A549 (cell line): Measurements from ENCODE around the gene EP400.

Experiments used
- CEBPB ChIP-seq, 2 experiments: fragments of >200 bp in 1 of 2; sonication (Bioruptor Twin) in 1 of 2; formaldehyde crosslinking in 1 of 2; IDR thresholded peaks; 2 replicates each; pipeline ENCODE4 v1.6.1; 2012 to 2016
- EP300 ChIP-seq, 2 experiments: fragments of >200 bp; sonication (Bioruptor Twin); formaldehyde crosslinking; IDR thresholded peaks; 2 replicates in 1 of 2; 3 replicates in 1 of 2; pipeline ENCODE4 v1.6.1; 2016 to 2017
- JUN ChIP-seq, 2 experiments: fragments of >200 bp; sonication (Bioruptor Twin); formaldehyde crosslinking; IDR thresholded peaks; 2 replicates in 1 of 2; 3 replicates in 1 of 2; pipeline ENCODE4 v1.6.1; 2016 to 2017
- JUNB ChIP-seq: fragments of >200 bp; sonication (Bioruptor Twin); formaldehyde crosslinking; IDR thresholded peaks from 2 replicates; pipeline ENCODE4 v1.6.1; 2016
- KDM1A ChIP-seq: fragments of 200-600 bp; sonication (generic); IDR thresholded peaks from 2 replicates; pipeline ENCODE4 v1.6.1; 2016; ENCODE audit warnings: low read depth, mild to moderate bottlenecking
- MYC ChIP-seq: IDR thresholded peaks from 2 replicates; pipeline ENCODE4 v1.6.1; 2012; ENCODE audit warnings: mild to moderate bottlenecking, inconsistent platforms, low read length, improper control_type of control experiment, borderline replicate concordance
- POLR2A ChIP-seq: IDR thresholded peaks from 2 replicates; pipeline ENCODE4 v1.6.1; 2012; ENCODE audit warnings: mild to moderate bottlenecking, low read length
- POLR2AphosphoS2 ChIP-seq: conservative IDR thresholded peaks from 2 replicates; pipeline ENCODE4 v1.6.1; 2012; ENCODE audit warnings: low read length, improper control_type of control experiment, inconsistent platforms
- RAD21 ChIP-seq, 2 experiments: fragments of >200 bp in 1 of 2; sonication (Bioruptor Twin) in 1 of 2; formaldehyde crosslinking in 1 of 2; IDR thresholded peaks in 1 of 2; conservative IDR thresholded peaks in 1 of 2; 2 replicates in 1 of 2; 3 replicates in 1 of 2; pipeline ENCODE4 v1.6.1; 2012 to 2018; ENCODE audit warnings: inconsistent platforms in 1 of 2
- ZSCAN20 ChIP-seq: fragments of 250-450 bp; sonication (Bioruptor Pico); IDR thresholded peaks from 2 replicates; pipeline ENCODE4 v1.8.0; 2022; ENCODE audit warnings: mild to moderate bottlenecking, moderate library complexity
- TF ChIP-seq, protein P1 (sequence below): fragments of >200 bp; sonication (Bioruptor Twin); formaldehyde crosslinking; IDR thresholded peaks from 3 replicates; pipeline ENCODE4 v1.5.1; 2016
- TF ChIP-seq, protein P2 (sequence below): fragments of 250-450 bp; sonication (Bioruptor Pico); IDR thresholded peaks from 2 replicates; pipeline ENCODE4 v1.5.0; 2021; ENCODE audit warnings: mild to moderate bottlenecking, moderate library complexity, borderline replicate concordance
- TF ChIP-seq, protein P3 (sequence below): IDR thresholded peaks from 2 replicates; pipeline ENCODE4 v1.6.1; 2012
- TF ChIP-seq, protein P4 (sequence below): fragments of 200-600 bp; sonication (generic); IDR thresholded peaks from 2 replicates; pipeline ENCODE4 v1.6.1; 2016; ENCODE audit warnings: antibody characterized with exemption, mild to moderate bottlenecking, moderate library complexity

DNA sequence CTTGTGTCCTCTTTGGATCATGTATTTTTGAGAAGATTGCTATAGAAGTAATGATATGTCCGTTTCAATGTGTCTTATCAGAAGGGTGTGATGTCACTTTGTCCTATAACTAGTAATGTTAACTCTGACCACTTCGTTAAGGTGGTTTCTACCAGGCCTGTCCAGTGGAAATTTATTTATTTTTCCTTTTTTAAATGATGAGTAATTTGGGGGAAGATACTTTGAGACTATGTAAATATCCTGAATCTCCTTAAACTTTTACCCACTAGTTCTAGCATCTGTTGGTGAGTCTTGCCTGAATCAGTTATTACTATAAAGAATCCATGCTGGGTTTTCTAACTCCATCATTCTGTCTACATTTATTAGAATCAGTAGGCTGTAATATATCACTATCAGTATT lies 15.3 kb downstream of the EP400 start:
- TF ChIP-seq, protein P1, sequence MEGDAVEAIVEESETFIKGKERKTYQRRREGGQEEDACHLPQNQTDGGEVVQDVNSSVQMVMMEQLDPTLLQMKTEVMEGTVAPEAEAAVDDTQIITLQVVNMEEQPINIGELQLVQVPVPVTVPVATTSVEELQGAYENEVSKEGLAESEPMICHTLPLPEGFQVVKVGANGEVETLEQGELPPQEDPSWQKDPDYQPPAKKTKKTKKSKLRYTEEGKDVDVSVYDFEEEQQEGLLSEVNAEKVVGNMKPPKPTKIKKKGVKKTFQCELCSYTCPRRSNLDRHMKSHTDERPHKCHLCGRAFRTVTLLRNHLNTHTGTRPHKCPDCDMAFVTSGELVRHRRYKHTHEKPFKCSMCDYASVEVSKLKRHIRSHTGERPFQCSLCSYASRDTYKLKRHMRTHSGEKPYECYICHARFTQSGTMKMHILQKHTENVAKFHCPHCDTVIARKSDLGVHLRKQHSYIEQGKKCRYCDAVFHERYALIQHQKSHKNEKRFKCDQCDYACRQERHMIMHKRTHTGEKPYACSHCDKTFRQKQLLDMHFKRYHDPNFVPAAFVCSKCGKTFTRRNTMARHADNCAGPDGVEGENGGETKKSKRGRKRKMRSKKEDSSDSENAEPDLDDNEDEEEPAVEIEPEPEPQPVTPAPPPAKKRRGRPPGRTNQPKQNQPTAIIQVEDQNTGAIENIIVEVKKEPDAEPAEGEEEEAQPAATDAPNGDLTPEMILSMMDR = no peak
- TF ChIP-seq MYC (no peak), RAD21 (conservative IDR thresholded peaks at IDR 0.05 in 1 of 2, IDR thresholded peaks at IDR 0.05 in 1 of 2) (no peak), ZSCAN20 (CRISPR knock-in tag) (no peak), POLR2A (no peak), JUN (IDR thresholded peaks at IDR 0.05) (no peak), CEBPB (IDR thresholded peaks at IDR 0.05) (no peak), EP300 (IDR thresholded peaks at IDR 0.05) (no peak), KDM1A (no peak), POLR2AphosphoS2 (no peak), JUNB (no peak)
- TF ChIP-seq, protein P2, sequence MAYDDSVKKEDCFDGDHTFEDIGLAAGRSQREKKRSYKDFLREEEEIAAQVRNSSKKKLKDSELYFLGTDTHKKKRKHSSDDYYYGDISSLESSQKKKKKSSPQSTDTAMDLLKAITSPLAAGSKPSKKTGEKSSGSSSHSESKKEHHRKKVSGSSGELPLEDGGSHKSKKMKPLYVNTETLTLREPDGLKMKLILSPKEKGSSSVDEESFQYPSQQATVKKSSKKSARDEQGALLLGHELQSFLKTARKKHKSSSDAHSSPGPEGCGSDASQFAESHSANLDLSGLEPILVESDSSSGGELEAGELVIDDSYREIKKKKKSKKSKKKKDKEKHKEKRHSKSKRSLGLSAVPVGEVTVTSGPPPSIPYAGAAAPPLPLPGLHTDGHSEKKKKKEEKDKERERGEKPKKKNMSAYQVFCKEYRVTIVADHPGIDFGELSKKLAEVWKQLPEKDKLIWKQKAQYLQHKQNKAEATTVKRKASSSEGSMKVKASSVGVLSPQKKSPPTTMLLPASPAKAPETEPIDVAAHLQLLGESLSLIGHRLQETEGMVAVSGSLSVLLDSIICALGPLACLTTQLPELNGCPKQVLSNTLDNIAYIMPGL = no peak
- TF ChIP-seq, protein P3, sequence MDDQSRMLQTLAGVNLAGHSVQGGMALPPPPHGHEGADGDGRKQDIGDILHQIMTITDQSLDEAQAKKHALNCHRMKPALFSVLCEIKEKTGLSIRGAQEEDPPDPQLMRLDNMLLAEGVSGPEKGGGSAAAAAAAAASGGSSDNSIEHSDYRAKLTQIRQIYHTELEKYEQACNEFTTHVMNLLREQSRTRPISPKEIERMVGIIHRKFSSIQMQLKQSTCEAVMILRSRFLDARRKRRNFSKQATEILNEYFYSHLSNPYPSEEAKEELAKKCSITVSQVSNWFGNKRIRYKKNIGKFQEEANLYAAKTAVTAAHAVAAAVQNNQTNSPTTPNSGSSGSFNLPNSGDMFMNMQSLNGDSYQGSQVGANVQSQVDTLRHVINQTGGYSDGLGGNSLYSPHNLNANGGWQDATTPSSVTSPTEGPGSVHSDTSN = no peak
- TF ChIP-seq, protein P4, sequence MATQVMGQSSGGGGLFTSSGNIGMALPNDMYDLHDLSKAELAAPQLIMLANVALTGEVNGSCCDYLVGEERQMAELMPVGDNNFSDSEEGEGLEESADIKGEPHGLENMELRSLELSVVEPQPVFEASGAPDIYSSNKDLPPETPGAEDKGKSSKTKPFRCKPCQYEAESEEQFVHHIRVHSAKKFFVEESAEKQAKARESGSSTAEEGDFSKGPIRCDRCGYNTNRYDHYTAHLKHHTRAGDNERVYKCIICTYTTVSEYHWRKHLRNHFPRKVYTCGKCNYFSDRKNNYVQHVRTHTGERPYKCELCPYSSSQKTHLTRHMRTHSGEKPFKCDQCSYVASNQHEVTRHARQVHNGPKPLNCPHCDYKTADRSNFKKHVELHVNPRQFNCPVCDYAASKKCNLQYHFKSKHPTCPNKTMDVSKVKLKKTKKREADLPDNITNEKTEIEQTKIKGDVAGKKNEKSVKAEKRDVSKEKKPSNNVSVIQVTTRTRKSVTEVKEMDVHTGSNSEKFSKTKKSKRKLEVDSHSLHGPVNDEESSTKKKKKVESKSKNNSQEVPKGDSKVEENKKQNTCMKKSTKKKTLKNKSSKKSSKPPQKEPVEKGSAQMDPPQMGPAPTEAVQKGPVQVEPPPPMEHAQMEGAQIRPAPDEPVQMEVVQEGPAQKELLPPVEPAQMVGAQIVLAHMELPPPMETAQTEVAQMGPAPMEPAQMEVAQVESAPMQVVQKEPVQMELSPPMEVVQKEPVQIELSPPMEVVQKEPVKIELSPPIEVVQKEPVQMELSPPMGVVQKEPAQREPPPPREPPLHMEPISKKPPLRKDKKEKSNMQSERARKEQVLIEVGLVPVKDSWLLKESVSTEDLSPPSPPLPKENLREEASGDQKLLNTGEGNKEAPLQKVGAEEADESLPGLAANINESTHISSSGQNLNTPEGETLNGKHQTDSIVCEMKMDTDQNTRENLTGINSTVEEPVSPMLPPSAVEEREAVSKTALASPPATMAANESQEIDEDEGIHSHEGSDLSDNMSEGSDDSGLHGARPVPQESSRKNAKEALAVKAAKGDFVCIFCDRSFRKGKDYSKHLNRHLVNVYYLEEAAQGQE = no peak
